H1 (cell line): ENCODE data around the gene EIF2S3B. TPM values are rescaled to one million over a fixed set of nuclear protein-coding genes. Genes with fewer than 3 reads are reported as not detected.

Source experiments
- CTCF ChIA-PET: fragments of 300-600 bp; sonication (Branson Sonifier 250); formaldehyde crosslinking; loops from one replicate; lab custom pipeline; 2021; ENCODE audit not compliant: partially characterized antibody; lab: Charles Lee
- POLR2A ChIA-PET: fragments of 300-600 bp; sonication (Branson Sonifier 250); formaldehyde crosslinking; loops from one replicate; lab custom pipeline; 2021; ENCODE audit warnings: inconsistent platforms; ENCODE audit not compliant: partially characterized antibody; lab: Charles Lee
- DNase-seq, 2 experiments: peaks; one replicate each; pipeline versions ENCODE4 v3.0.0 to v3.0.0-alpha.2; 2010 to 2022; ENCODE audit warnings: low spot score in 2 of 2, low read depth in 1 of 2, mixed read lengths in 1 of 2
- FAIRE-seq: peaks from 2 replicates; lab custom pipeline; 2011; peaks lifted over from hg19 to GRCh38; lab: Jason Lieb, UNC
- H2AFZ ChIP-seq: 2 replicates; pipeline ENCODE4 v1.8.1; 2012; ENCODE audit warnings: low read length, inconsistent platforms
- H2AK5ac ChIP-seq: 2 replicates; pipeline ENCODE4 v1.6.1; 2013; ENCODE audit warnings: low read depth, low read length
- H2BK120ac ChIP-seq: replicated peaks from 2 replicates; pipeline ENCODE3; 2013; ENCODE audit warnings: low read depth, low read length, inconsistent platforms
- H2BK12ac ChIP-seq: 2 replicates; pipeline ENCODE4 v1.6.1; 2013; ENCODE audit warnings: low read depth, low read length
- H2BK15ac ChIP-seq: 2 replicates; pipeline ENCODE4 v1.6.1; 2013; ENCODE audit warnings: low read length
- H2BK20ac ChIP-seq: 2 replicates; pipeline ENCODE4 v1.6.1; 2013; ENCODE audit warnings: low read length
- H2BK5ac ChIP-seq: 2 replicates; pipeline ENCODE4 v1.6.1; 2013; ENCODE audit warnings: low read depth, low read length
- H3K14ac ChIP-seq: 2 replicates; pipeline ENCODE4 v1.6.1; 2013; ENCODE audit warnings: inconsistent platforms; ENCODE audit not compliant: insufficient read length
- H3K18ac ChIP-seq: 2 replicates; pipeline ENCODE4 v1.6.1; 2013; ENCODE audit warnings: low read length; ENCODE audit errors: extremely low read depth
- H3K23ac ChIP-seq: 2 replicates; pipeline ENCODE4 v1.6.1; 2013; ENCODE audit warnings: inconsistent platforms; ENCODE audit not compliant: insufficient read length
- H3K23me2 ChIP-seq: 2 replicates; pipeline ENCODE4 v1.6.1; 2013; ENCODE audit warnings: low read depth, low read length
- H3K27ac ChIP-seq: 2 replicates; pipeline ENCODE4 v1.6.1; 2011; ENCODE audit warnings: low read depth, low read length, inconsistent platforms
- H3K27me3 ChIP-seq, 4 experiments: replicated peaks in 1 of 4; 1 replicate in 1 of 4; 2 replicates in 3 of 4; pipeline versions ENCODE4 v1.6.1 to v1.8.1; 2011 to 2013; ENCODE audit warnings: low read length in 3 of 4, mild to moderate bottlenecking in 3 of 4, inconsistent platforms in 2 of 4, mixed read lengths in 2 of 4, moderate library complexity in 1 of 4; ENCODE audit not compliant: control insufficient read depth in 3 of 4, insufficient read depth in 3 of 4; ENCODE audit errors: extremely low read depth in 1 of 4
- H3K36me3 ChIP-seq, 4 experiments: 2 replicates each; pipeline versions ENCODE4 v1.6.1 to v1.8.1; 2011 to 2013; ENCODE audit warnings: mild to moderate bottlenecking in 4 of 4, low read length in 3 of 4, moderate library complexity in 2 of 4, control low read depth in 1 of 4, inconsistent platforms in 1 of 4; ENCODE audit not compliant: insufficient read depth in 4 of 4, control insufficient read depth in 2 of 4
- H3K4ac ChIP-seq: replicated peaks from 2 replicates; pipeline ENCODE3; 2013; ENCODE audit warnings: low read length, low read depth, mixed read lengths, inconsistent platforms; ENCODE audit not compliant: insufficient read length
- H3K4me1 ChIP-seq, 4 experiments: replicated peaks in 1 of 4; 1 replicate in 1 of 4; 2 replicates in 3 of 4; pipeline versions ENCODE4 v1.6.1 to v1.8.1; 2011 to 2013; ENCODE audit warnings: low read length in 3 of 4, inconsistent platforms in 2 of 4, mixed read lengths in 1 of 4; ENCODE audit not compliant: insufficient read depth in 4 of 4, control insufficient read depth in 3 of 4
- H3K4me2 ChIP-seq, 2 experiments: 2 replicates each; pipeline versions ENCODE4 v1.6.1 to v1.8.1; 2011 to 2013; ENCODE audit warnings: low read depth in 2 of 2, low read length in 2 of 2, control low read depth in 1 of 2, inconsistent platforms in 1 of 2, mild to moderate bottlenecking in 1 of 2; ENCODE audit not compliant: insufficient read depth in 1 of 2
- H3K4me3 ChIP-seq, 4 experiments: fragments of 200-600, 300-600 bp in 1 of 4; sonication (generic), shearing (Covaris generic), sonication (Bioruptor Twin) in 1 of 4; 2 replicates each; pipeline versions ENCODE4 v1.5.1 to v1.8.1; 2011 to 2016; ENCODE audit warnings: low read length in 4 of 4, low read depth in 3 of 4, control low read depth in 2 of 4, inconsistent platforms in 2 of 4, mild to moderate bottlenecking in 2 of 4, mixed read lengths in 1 of 4, moderate library complexity in 1 of 4; ENCODE audit not compliant: insufficient read depth in 2 of 4; ENCODE audit errors: extremely low read depth in 1 of 4
- H3K56ac ChIP-seq: replicated peaks from 2 replicates; pipeline ENCODE3; 2013; ENCODE audit warnings: low read depth, mild to moderate bottlenecking, mixed read lengths, low read length, inconsistent platforms; ENCODE audit not compliant: insufficient read length
- H3K79me1 ChIP-seq: 2 replicates; pipeline ENCODE4 v1.6.1; 2013; ENCODE audit warnings: low read depth, low read length, control low read depth
- H3K79me2 ChIP-seq, 2 experiments: 2 replicates each; pipeline versions ENCODE4 v1.6.1 to v1.8.1; 2012 to 2013; ENCODE audit warnings: low read length in 2 of 2, mild to moderate bottlenecking in 2 of 2, inconsistent platforms in 1 of 2; ENCODE audit not compliant: insufficient read depth in 2 of 2, control insufficient read depth in 1 of 2
- H3K9ac ChIP-seq, 4 experiments: replicated peaks in 1 of 4; 1 replicate in 1 of 4; 2 replicates in 3 of 4; pipeline versions ENCODE4 v1.6.1 to v1.8.1; 2011 to 2013; ENCODE audit warnings: low read depth in 3 of 4, low read length in 3 of 4, control low read depth in 2 of 4, mild to moderate bottlenecking in 2 of 4, moderate library complexity in 2 of 4, inconsistent platforms in 1 of 4; ENCODE audit errors: extremely low read depth in 1 of 4
- H3K9me3 ChIP-seq, 2 experiments: 2 replicates each; pipeline versions ENCODE4 v1.6.1 to v1.8.1; 2012 to 2013; ENCODE audit warnings: mild to moderate bottlenecking in 2 of 2, moderate library complexity in 2 of 2, control low read depth in 1 of 2, inconsistent platforms in 1 of 2, low read depth in 1 of 2, low read length in 1 of 2, mixed read lengths in 1 of 2; ENCODE audit not compliant: insufficient read depth in 2 of 2
- H4K20me1 ChIP-seq, 2 experiments: replicated peaks in 1 of 2; 2 replicates each; pipeline versions ENCODE3 to v1.8.1; 2011 to 2013; ENCODE audit warnings: inconsistent platforms in 2 of 2, low read length in 2 of 2, mild to moderate bottlenecking in 1 of 2; ENCODE audit not compliant: insufficient read depth in 2 of 2, control insufficient read depth in 1 of 2
- H4K5ac ChIP-seq: 2 replicates; pipeline ENCODE4 v1.6.1; 2013; ENCODE audit warnings: low read length, low read depth, mixed read lengths, inconsistent platforms; ENCODE audit not compliant: insufficient read length
- H4K8ac ChIP-seq: 2 replicates; pipeline ENCODE4 v1.8.0; 2013; ENCODE audit warnings: mild to moderate bottlenecking, moderate library complexity, low read length, inconsistent platforms; ENCODE audit not compliant: insufficient read depth; ENCODE audit errors: extremely low read depth
- H4K91ac ChIP-seq: replicated peaks from 2 replicates; pipeline ENCODE3; 2013; ENCODE audit warnings: low read length, mixed read lengths, inconsistent platforms; ENCODE audit not compliant: insufficient read length
- KDM5A ChIP-seq: fragments of 200-600 bp; IDR thresholded peaks from 2 replicates; pipeline ENCODE4 v1.7.1; 2012; ENCODE audit warnings: mild to moderate bottlenecking, low read length, inconsistent platforms, mixed read lengths
- RFX5 ChIP-seq: IDR thresholded peaks from 2 replicates; pipeline ENCODE4 v1.6.1; 2011; ENCODE audit warnings: low read depth, low read length, improper control_type of control experiment, borderline replicate concordance
- SP2 ChIP-seq: IDR thresholded peaks from 2 replicates; pipeline ENCODE4 v1.6.1; 2012; ENCODE audit warnings: mild to moderate bottlenecking, low read length, inconsistent platforms
- WGBS, 2 experiments: shearing (Covaris generic) in 1 of 2; methylation state at CpG; one replicate each; pipeline versions ENCODE4 v1.1.6 to v1.1.7; 2013 to 2015; ENCODE audit warnings: low lambda C conversion rate in 2 of 2, mixed read lengths in 2 of 2, inconsistent platforms in 1 of 2, low coverage in 1 of 2, missing lambda C conversion rate in 1 of 2; ENCODE audit not compliant: insufficient replicate concordance in 2 of 2, insufficient coverage in 1 of 2, insufficient read length in 1 of 2; ENCODE audit errors: extremely low coverage in 1 of 2, missing lambda C conversion rate in 1 of 2; 5-methylcytosine and 5-hydroxymethylcytosine counted together
- polyA plus RNA-seq, 7 experiments: library from polyadenylated mRNA; depleted of rRNA in 3 of 7; stranded (reverse) in 5 of 7; unstranded in 2 of 7; fragments of >200 nt in 5 of 7; fragments of 200-250 nt in 2 of 7; gene quantifications; 1 replicate in 5 of 7; 2 replicates in 1 of 7; 4 replicates in 1 of 7; pipeline versions ENCODE4 v1.2.1 to v1.2.3, GENCODE V29; 2011 to 2013; ENCODE audit warnings: missing spikeins in 2 of 7, mixed read lengths in 2 of 7
- total RNA-seq: library from RNA; stranded (reverse); fragmentation: NEBNext Ultra II Directional; extraction: Animal tissue kit (Norgen Biotek cat#: 25700); gene quantifications from 2 replicates; pipeline ENCODE4 v1.2.1, GENCODE V29; 2021

Gene EIF2S3B
- total and polyA plus RNA-seq, 2 of the 8 experiments (the other 6 are each of a cell fraction or from before 2014, with no cell fraction given): 3.1 to 6.7 TPM

DNA sequence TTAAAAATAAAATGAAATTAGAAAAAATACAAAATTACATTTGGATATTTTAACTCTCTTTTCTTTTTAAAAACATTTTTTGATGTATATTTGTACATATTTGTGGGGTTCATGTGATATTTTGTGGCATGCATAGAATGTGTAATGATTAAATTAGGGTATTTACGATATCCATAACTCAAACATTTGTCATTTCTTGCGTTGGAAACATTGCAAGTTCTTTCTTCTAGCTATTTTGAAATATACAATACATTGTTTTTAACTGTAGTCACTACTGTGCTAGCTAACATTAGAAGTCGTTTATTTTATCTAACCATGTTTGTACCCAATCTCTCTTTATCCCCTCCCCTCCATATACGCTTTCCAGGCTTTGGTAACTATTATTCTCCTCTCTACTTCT is 13.9 kb upstream of the EIF2S3B start:
- Histone ChIP-seq H2AK5ac (no peak overlapping the region), H3K36me3 (no peaks in the 10 kb centered on the region), H4K91ac (no peak overlapping the region), H3K9ac (no peak overlapping the region), H3K23ac (no peak overlapping the region), H2AFZ (no peak overlapping the region), H3K27ac (no peak overlapping the region), H3K79me2 (no peaks in the 10 kb centered on the region), H2BK12ac (no peak overlapping the region), H3K4ac (no peak overlapping the region)
- DNase-seq: no peak
- no peak for FAIRE-seq
- CTCF ChIA-PET: no interaction called here
- TF ChIP-seq SP2 (no peak), KDM5A (no peak), RFX5 (no peak)
- TF ChIP-seq, all 59 proteins: peak for 0
- 77% methylated on average over 4 of the region's 4 CpGs; no CpG with 5 or more reads in 1 of the 2 experiments for WGBS, 2 experiments
- H3K14ac ChIP-seq: no peak overlapping the region
- H2BK120ac ChIP-seq: no peak overlapping the region
- H3K79me1 ChIP-seq: no peaks in the 10 kb centered on the region
- H4K5ac ChIP-seq: no peak overlapping the region
- H3K23me2 ChIP-seq: no peaks in the 10 kb centered on the region
- H3K56ac ChIP-seq: no peak overlapping the region
- no peak overlapping the region for H3K18ac ChIP-seq
- no peaks in the 10 kb centered on the region for H4K20me1 ChIP-seq
- no peak overlapping the region for H2BK15ac ChIP-seq
- H3K9me3 ChIP-seq: no peaks in the 10 kb centered on the region
- no peak overlapping the region for H3K4me2 ChIP-seq
- H4K8ac ChIP-seq: no peak overlapping the region
- H2BK20ac ChIP-seq: no peak overlapping the region
- POLR2A ChIA-PET: no interaction called here
- no peak overlapping the region for H3K4me3 ChIP-seq
- H2BK5ac ChIP-seq: no peak overlapping the region
- no peaks in the 10 kb centered on the region for H3K27me3 ChIP-seq
- H3K4me1 ChIP-seq: no peaks in the 10 kb centered on the region
